ENCODE results near the gene ZNF777.

GRCh38 chr7:149474309-149475120 lies 13.7 kb upstream of the ZNF777 start:
- TF ChIP-seq, protein P1, sequence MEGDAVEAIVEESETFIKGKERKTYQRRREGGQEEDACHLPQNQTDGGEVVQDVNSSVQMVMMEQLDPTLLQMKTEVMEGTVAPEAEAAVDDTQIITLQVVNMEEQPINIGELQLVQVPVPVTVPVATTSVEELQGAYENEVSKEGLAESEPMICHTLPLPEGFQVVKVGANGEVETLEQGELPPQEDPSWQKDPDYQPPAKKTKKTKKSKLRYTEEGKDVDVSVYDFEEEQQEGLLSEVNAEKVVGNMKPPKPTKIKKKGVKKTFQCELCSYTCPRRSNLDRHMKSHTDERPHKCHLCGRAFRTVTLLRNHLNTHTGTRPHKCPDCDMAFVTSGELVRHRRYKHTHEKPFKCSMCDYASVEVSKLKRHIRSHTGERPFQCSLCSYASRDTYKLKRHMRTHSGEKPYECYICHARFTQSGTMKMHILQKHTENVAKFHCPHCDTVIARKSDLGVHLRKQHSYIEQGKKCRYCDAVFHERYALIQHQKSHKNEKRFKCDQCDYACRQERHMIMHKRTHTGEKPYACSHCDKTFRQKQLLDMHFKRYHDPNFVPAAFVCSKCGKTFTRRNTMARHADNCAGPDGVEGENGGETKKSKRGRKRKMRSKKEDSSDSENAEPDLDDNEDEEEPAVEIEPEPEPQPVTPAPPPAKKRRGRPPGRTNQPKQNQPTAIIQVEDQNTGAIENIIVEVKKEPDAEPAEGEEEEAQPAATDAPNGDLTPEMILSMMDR (IDR thresholded peaks at IDR 0.05): no peak
- no peak for TF ChIP-seq POLR2A (IDR thresholded peaks at IDR 0.05)

All from adrenal gland (tissue), 5 donors.